ENCODE results near the gene TMEM88.

DNA sequence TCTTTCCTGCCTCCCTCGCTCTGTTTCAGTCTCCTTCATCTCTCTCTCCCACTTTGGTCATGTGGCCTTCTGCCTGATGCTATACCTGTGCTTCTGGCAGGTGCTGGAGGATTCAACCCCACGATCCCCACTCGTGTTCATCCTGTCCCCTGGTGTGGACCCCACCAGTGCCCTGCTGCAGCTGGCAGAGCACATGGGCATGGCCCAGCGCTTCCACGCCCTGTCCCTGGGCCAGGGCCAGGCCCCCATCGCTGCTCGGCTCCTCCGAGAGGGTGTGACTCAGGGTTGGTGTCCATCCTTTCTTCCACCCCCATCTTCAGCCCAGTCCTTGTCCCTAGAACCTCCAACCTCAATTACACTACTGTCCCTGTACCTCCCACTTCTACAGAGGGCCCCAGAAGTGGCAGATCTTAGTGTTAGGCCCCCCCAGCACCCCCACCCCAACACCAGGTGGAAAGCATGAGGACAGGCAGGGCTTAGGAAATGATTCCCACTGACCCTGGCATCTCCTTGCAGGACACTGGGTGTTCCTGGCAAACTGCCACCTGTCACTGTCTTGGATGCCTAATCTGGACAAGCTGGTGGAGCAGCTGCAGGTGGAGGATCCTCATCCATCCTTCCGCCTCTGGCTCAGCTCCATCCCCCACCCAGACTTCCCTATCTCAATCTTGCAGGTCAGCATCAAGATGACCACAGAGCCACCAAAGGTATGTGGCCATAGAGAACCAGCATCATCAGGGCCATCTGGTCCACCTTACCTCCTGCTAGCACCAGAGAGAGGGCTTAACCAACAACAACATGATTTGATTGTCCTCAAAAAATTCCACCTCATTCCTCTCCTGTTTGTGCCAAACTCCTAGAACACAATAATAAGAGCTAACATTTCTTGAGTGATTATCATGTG is 30.6 kb upstream of the TMEM88 start:
- TF ChIP-seq, protein P1, sequence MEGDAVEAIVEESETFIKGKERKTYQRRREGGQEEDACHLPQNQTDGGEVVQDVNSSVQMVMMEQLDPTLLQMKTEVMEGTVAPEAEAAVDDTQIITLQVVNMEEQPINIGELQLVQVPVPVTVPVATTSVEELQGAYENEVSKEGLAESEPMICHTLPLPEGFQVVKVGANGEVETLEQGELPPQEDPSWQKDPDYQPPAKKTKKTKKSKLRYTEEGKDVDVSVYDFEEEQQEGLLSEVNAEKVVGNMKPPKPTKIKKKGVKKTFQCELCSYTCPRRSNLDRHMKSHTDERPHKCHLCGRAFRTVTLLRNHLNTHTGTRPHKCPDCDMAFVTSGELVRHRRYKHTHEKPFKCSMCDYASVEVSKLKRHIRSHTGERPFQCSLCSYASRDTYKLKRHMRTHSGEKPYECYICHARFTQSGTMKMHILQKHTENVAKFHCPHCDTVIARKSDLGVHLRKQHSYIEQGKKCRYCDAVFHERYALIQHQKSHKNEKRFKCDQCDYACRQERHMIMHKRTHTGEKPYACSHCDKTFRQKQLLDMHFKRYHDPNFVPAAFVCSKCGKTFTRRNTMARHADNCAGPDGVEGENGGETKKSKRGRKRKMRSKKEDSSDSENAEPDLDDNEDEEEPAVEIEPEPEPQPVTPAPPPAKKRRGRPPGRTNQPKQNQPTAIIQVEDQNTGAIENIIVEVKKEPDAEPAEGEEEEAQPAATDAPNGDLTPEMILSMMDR (IDR thresholded peaks at IDR 0.05; ENCODE audit: insufficient read depth, low read depth, low read length) = no peak
- TF ChIP-seq EZH2 (IDR thresholded peaks at IDR 0.05; ENCODE audit: insufficient read depth, low read length) = no peak
